Measurements from ENCODE around the gene TIGD6.

The TIGD6 gene

GRCh38 chr5:150026682-150027172 lies 26.3 kb upstream of the TIGD6 start:
- in situ Hi-C loops (cut with HindIII; ENCODE audit: low sequenced_read_pairs) = loop anchor here (5.0 kb wide), 1 partner anchor 81 kb away; no protein-coding TSS in a partner anchor
- no peak for TF ChIP-seq CTCF (IDR thresholded peaks at IDR 0.05; ENCODE audit: low read depth, low read length, missing control alignments)
- no peak overlapping the region for H3K4me3 ChIP-seq (ENCODE audit: low read depth, low read length)
- DNase-seq (ENCODE audit: low read depth) = no peak

- peak; percentile 12 for TF ChIP-seq CTCF (IDR thresholded peaks at IDR 0.05; ENCODE audit: low read depth, low read length, missing control alignments)
- no peak for DNase-seq (ENCODE audit: low read depth)
- in situ Hi-C loops (cut with HindIII; ENCODE audit: low sequenced_read_pairs) = no loop called here
- no peak overlapping the region for H3K4me3 ChIP-seq (ENCODE audit: low read depth, low read length)
These were observed 24.0 kb upstream of the TIGD6 start for GRCh38 chr5:150024346-150024984.

- no peak overlapping the region for H3K4me3 ChIP-seq (ENCODE audit: low read depth, low read length)
- no peak for DNase-seq (ENCODE audit: low read depth)
- in situ Hi-C loops (cut with HindIII; ENCODE audit: low sequenced_read_pairs) = no loop called here
- TF ChIP-seq CTCF (IDR thresholded peaks at IDR 0.05; ENCODE audit: low read depth, low read length, missing control alignments) = no peak
These were observed 22.7 kb upstream of the TIGD6 start for GRCh38 chr5:150023136-150023535.

GRCh38 chr5:150022681-150023080 lies 22.2 kb upstream of the TIGD6 start:
- no peak for TF ChIP-seq CTCF (IDR thresholded peaks at IDR 0.05; ENCODE audit: low read depth, low read length, missing control alignments)
- no peak overlapping the region for H3K4me3 ChIP-seq (ENCODE audit: low read depth, low read length)
- no peak for DNase-seq (ENCODE audit: low read depth)
- in situ Hi-C loops (cut with HindIII; ENCODE audit: low sequenced_read_pairs) = no loop called here

- TF ChIP-seq CTCF (IDR thresholded peaks at IDR 0.05; ENCODE audit: low read depth, low read length, missing control alignments) = no peak
- in situ Hi-C loops (cut with HindIII; ENCODE audit: low sequenced_read_pairs) = no loop called here
- peak; percentile 93 for DNase-seq (ENCODE audit: low read depth)
- H3K4me3 ChIP-seq (ENCODE audit: low read depth, low read length) = no peak overlapping the region
These were observed 21.7 kb upstream of the TIGD6 start for GRCh38 chr5:150022158-150022531.

GRCh38 chr5:150021491-150022157 lies 21.2 kb upstream of the TIGD6 start:
- in situ Hi-C loops (cut with HindIII; ENCODE audit: low sequenced_read_pairs) = no loop called here
- H3K4me3 ChIP-seq (ENCODE audit: low read depth, low read length) = peak overlapping the region; percentile 2
- TF ChIP-seq CTCF (IDR thresholded peaks at IDR 0.05; ENCODE audit: low read depth, low read length, missing control alignments) = no peak
- peak; percentile 82 for DNase-seq (ENCODE audit: low read depth)
